HG02759 (cell line): ENCODE results near the gene ANGEL2.
"Not testable (repeated sequence)": the region's sequence is repeated elsewhere in the genome, so short reads cannot be mapped to it uniquely, and the experiment has no call there.

Source experiments
- ATAC-seq: cut with Tn5 transposase; IDR thresholded peaks from one replicate; pipeline ENCODE4 v1.9.1; 2021; ENCODE audit warnings: mild to moderate bottlenecking, moderate library complexity; ENCODE audit not compliant: unreplicated experiment

Gene ANGEL2

DNA sequence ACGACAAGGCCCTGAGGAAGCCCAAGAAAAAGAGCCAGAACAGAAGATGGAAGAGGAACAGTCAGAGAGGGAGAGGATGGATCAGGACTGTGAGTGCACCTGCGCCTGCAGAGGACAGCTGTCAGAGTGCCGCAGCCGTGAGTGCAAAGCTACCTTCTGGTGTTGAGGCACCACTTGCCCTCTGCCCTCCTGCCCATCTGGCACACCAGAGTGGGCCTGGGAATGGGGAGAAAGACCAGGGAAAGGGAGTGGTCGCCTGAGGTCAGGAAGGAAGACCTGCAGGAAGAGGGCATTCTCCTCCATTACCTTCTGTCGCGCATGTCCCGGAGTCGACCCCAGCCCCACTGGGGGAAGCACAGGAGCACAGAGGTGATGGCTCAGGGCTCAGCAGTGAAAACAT, 39.1 kb downstream of the ANGEL2 start:
- no peak for ATAC-seq

DNA sequence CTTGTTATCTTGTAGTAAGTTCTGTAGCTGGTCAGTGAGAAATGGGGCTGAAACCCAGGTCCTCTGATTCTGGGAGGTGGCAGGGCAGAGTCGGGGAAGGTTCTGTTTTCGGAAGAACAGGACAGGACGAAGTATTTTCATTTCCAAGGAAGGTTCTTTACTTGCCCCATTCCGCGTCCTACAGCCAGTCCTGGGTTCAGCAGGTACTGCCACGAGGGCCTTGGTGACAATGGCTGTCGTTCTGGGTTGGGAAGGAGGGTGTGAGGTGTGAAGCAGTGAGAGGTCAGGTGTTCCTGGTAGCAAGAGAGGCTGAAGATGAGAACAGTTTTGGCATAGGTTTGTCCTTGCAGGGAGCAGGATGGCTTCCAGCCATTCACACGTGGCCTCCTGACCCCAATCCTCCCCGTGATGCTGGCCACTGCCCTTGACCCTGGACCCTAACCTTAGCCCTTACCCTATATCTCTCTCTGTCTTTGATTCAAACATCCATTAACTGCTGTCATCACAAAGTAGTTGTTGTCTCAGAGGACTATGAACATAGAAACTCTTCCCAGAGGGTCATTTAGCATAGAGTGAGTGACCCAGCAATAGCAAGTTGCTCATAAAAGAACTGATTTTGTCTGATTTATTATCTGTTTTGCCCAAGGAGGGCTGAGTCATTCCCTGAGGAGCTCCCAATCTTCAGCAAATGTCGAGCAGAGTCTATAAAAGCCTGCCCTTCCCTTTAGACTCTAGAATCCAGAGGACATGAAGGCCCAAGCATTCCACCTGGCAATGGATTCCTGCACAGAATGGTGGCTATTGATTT, 40.4 kb downstream of the ANGEL2 start:
- ATAC-seq: no peak

DNA sequence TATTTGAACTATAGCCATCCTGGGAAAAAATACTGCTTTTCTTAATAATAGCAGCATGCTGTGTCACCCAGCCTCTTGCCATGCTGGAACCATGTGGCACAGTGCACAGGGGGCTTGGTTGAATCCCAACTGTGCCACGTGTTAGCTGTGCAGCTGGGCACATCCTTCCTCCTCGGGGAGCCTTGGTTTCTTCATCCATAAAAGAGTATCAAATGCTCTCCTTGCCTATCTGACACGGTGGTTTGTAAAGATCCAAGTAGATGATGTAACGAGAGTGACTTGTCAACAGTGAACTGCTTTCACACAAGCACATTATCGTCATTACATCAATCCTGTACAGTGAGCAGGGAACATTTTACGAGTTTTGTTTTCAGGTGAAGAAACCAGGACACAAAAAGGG, 41.0 kb downstream of the ANGEL2 start:
- ATAC-seq: no peak

DNA sequence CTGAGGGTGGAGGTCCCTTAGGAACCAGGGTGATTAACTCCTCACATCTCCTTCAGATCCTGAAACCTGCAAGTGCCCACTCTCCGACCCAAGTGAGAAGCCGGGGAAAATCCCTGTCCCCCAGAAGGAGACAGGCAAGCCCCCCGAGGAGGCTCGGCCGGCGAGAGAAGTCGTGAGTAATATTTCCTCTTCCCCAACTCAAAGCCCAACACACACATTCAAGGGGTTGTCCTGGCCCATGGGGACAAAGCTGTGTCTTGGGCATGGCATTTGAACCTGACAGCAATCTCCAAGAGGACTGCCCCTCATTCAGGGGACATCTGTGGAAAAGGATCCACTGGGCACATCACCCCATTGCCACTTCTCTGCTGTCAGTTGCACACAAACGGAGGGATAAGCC, 41.8 kb downstream of the ANGEL2 start:
- no peak for ATAC-seq

DNA sequence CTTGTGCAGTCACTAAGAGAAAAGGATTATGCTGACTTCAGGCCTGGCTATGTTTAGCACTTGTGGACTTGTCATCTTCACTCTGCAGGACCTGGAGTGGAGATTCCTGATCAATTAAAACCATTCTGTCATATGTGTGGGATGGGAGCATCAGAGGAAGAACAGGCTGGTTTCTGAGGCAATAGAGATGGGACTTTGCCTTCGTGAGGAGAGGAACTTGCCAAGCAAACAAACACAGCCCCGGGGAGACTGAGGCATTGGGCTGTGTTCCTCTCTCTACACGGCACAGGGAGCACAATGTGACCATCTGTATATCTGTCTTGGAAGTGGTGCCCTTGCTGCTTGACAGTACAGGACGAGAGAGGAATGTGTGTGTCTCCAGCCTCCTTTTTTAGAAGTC, 42.2 kb downstream of the ANGEL2 start:
- ATAC-seq: no peak

DNA sequence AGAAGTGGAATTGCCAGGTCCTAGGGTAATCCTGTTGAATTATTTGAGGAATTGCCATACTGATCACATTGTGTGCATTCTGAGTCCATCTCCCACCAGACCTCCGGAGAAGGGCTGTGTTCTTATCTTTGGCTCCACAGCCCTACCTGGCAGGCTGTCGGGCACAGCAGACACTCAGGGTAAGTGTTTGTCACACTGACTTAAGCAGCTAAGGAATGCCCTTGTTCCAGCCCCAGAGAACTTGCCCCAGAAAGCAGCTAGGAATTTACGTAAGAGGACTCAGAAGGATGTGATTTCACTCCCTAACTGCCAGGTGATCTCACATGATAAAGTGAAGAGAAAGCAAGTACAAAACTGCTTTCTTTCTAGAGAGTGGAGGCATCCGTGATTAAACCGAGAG, 44.4 kb downstream of the ANGEL2 start:
- no peak for ATAC-seq

DNA sequence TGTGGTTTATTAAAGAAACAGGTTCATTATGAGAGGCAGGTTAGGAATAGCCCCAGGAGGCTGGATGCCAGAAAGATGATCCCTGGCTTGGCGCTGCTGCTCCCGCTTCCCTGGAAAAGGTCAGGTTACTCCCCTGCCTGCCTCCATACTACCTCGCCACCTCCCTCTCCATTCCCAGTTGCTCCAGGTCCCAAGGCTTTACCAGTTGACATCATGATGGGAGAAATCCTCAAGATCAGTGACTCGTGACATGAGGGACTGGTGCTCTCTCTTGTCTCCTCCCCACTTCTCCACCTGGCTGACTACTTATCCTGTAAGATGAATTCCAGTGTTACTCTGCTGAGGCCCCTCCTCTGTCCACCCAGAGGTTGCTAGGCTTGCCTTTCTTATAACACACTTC, 45.6 kb downstream of the ANGEL2 start:
- no peak for ATAC-seq

DNA sequence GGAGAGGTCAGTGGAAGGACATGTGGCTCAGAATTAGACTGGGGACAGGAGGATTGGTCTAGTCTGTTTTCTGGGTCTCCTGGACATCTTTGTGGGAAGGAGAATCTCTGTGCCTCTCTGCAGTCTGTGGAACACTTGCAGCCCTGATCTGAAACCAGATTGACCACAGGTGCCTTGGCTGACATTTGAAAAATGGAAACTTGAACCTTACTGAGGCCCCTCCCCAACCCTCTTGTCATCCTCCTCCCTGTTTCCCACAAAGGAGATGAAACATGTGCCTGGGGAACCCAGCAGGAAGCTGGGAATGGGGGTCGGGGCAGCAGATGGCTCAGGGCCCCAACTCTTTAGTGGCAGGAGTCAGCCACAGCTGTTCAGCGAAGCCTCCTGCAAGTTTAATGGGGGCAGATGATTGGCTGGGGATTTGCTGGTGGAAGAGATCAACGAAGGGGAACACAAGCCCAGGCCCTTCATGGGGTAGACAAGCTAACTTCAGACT, 47.3 kb downstream of the ANGEL2 start:
- no peak for ATAC-seq

DNA sequence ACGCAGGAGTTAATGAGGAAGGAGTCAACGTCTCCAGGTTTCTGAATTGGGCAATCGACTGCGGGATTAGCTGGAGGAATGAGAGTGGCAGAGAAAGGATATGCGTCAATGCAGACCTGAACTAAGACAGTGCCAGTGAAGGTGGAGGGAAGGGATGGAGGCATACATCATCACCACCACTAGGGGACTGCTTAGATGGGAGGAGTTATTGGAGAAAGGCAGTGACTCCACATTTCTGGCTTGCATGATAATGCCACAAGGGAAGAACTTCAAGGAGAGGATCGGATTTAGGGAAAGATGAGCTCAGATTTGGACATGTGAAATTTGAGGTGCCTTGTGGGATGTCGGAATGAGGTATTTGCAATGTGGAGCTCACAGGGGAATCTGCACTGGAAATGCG, 47.9 kb downstream of the ANGEL2 start:
- ATAC-seq: no peak

DNA sequence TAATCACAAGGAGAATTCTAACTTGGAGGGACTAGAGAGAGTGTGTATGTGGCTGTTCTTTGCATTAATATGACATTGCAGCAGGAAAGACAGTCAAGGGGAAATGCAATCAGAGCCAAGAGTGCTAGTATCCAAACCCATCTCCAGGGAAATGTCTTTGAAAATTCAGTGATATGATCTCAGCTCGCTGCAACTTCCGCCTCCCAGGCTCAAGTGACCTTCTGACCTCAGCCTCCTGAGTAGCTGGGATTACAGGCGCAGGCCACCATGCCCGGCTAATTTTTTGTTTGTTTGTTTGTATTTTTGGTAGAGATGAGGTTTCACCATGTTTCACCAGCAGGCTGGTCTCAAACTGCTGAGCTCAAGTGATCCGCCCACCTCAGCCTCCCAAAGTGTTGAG, 49.1 kb downstream of the ANGEL2 start:
- ATAC-seq: no peak

DNA sequence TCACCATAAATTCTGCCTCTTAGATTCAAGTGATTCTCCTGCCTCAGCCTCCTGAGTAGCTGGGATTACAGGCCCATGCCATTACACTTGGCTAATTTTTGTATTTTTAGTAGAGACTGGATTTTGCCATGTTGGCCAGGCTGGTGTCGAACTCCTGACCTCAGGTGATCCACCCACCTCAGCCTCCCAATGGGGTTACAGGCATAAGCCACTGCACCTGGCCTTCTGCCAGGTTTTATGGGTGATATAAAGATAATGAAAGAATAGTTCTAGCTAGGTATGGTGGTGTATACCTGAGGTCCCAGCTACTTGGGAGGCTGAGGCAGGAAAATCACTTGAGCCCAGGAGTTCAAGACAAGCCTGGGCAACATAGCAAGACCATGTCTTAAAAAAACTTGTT, 50.7 kb downstream of the ANGEL2 start:
- ATAC-seq: not testable (repeated sequence)

DNA sequence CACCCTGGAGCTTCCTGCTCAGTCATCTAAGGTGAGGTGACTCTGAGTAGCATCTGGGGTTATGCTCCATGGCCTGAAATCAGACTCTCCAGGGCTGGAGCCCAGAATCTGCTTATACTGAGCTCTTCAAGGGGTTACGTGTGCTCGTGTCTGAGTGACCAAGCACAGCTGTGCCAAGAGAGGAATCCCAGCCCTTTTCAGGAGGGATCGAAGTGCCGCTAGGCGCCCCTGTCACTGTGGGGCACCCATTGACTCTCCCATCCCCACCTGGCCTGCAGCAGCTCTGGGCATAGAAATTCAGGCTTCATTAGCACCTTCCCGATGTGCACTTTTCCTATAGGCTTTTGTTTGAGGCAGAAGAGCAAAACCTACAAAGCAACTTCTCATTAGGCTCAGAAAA, 51.6 kb downstream of the ANGEL2 start:
- no peak for ATAC-seq

DNA sequence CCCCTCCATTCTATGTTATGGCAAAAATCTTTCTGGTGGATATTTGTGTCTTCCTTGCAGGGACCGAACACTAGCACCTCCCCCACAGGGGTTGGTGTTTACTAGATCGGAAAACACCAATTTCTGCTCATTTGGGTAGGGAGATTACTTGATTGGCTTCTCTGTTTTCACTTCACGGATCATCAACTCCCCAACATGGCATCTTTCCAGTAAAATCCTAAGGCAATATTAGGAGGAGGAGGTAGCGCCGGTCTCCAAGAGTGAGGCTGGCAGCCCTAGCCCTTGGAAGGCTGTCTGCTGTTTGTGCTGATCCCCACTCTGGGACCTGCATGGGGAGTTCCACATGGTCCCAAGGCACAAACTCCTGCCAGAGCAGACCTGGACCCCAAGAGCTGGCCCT, 53.2 kb downstream of the ANGEL2 start:
- no peak for ATAC-seq

DNA sequence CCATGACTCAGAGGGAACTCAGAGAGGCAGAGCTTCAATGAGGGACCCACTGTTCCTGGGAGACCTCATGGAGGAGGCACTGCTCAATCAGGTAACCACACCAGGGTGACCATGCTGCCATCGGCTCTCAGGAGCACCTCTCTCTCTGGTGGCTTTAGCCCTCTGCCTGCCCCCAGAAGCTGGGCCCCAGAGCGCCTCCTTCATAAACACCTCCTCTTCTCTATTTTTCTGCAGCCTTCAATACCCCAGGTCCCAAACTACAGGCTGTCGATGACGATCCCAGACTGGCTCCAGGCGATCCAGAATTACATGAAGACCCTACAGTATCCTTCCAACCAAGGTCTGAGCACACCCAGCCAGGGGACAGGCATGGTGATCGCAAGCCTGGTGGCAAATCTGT, 54.7 kb downstream of the ANGEL2 start:
- no peak for ATAC-seq

DNA sequence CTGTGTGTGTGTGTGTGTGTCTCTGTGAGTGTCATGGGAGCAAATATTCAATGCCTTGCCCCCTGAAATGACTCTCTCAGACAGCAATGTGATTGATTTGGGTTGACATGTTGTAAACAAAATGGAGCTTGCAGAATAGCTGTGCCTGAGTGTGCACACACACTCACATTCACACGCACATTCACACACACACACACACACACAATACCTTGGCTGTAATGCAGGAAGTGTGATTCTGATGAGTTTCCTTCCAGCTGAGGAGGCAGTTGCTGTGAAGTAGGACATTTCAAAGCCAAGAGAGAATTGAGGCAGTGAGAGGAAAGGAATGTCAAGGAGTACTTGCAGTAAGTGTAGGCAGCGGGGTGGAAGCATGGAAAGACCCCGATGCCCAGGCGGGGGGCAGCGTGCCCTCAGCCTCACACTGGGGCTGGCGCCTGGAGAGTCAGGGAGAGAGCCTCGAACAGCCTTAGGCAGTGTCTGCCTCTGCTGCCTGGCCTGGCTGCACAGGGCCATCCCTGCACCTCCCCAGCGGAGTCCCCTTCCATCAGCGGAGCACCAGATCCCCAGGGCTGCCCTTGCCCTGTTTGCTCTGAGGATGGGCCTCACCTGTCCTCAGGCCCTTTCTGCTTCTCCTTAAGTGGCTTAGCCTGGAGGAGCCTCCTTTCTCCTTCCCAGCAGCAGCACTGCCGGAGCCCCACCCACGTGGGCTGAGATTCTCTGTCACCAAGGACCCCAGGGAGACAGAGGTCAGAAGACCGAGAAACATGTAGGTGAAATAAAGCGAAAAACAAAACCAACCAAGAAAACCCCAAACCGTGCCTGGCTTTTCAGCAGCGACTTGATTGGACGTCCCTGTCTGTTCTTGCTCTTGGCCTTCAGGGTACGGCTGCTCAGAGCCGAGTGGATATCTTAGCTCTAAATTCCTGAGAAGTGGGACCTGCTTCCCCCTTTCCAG, 56.1 kb downstream of the ANGEL2 start:
- peak; percentile 74 for ATAC-seq

DNA sequence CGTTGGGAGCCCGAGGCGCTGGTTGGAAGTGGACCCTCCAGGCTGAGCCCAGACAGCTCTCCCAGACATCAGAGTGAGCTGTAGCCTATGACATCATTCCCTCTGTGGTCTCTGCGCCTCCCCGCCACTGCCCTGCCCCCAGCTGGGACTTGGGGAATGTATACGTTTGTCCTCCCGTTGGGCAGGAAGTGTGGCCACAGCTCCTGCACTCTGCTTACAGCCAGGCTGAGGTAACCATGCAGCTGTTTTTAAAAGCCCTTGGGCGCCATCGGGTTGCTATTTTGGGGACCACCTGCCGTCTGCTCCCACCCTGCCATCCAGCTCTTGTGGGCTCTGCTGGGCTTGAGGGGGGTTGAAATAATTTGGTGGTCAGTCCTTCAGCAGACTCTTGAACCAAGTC, 57.5 kb downstream of the ANGEL2 start:
- no peak for ATAC-seq

DNA sequence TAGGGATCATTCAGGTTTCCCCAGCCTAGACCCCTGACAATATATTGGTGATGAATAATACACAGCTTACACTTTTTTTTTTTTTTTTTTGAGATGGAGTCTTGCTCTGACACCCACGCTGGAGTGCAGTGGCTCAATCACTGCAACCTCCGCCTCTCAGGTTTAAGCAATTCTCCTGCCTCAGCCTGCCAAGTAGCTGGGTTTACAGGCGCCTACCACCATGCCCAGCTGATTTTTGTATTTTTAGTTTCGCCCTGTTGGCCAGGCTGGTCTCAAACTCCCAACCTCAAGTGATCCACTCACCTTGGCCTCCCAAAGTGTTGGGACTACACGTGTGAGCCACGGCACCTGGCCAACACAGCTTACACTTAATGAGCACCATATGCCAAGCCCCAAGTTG, 58.1 kb downstream of the ANGEL2 start:
- no peak for ATAC-seq

DNA sequence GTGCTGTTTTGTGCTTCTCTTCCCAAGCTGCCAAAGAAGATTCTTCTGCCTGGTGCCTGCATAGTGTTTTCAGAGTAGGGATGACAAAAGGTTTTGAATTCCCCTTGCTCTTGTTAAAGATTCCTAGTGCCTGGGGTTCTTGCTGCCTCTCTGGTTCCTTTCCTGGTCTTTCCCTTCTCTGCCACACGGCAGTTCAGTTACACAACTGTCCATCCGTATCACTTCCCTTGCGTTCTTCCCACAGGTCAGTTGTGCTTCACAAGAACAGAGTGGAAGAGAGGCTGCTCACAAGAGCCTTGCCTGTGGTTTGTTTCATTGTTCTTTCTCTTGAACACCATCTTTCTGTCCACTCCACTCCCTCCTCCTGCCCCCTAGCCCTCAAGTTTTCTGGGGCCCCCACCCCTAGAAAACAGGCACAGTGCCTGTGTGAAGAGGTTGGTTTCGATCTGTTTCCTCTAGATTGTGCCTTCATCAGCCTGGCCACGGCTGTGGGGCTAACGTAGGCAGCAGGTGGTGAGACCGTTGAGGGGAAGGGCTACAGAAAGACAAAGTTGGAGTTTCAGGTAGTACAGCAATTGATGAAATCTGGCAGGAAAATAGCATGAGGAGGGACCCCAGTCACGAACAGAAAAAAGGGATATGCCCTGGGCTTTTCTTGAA, 59.6 kb downstream of the ANGEL2 start:
- no peak for ATAC-seq

DNA sequence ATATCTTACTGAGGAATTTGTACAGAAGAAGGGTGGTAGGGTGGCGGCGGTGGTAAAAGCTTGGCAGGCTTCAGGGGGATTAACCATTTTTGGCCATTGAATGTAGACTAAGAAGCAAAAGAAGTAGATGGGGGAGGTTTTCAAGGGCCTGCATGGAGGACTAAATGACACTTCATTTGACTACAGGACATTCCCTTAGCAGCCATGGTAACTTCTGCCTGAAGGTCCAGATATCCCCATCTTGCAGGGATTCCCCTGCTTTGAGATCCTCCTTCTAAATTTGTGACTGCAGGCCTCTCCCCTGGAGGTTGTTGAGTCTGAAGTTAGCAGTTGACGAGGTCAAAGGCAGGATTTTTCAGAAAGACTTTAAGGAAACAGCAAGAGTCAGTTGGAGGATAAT, 60.6 kb downstream of the ANGEL2 start:
- peak; percentile 17 for ATAC-seq

DNA sequence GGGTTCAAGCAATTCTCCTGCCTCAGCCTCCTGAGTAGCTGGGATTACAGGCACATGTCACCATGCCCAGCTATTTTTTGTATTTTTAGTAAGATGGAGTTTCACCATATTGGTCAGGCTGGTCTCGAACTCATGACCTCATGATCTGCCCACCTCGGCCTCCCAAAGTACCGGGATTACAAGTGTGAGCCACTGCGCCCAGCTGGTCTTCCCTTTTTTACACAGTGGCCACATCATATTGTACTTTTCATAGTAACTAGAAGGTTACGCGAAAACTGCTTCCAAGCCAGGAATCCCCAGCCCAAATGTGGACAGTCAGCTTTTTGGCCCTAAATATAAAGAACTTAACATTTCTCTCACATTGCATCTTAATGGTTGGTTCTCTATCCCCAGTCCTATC, 61.2 kb downstream of the ANGEL2 start:
- ATAC-seq: no peak

DNA sequence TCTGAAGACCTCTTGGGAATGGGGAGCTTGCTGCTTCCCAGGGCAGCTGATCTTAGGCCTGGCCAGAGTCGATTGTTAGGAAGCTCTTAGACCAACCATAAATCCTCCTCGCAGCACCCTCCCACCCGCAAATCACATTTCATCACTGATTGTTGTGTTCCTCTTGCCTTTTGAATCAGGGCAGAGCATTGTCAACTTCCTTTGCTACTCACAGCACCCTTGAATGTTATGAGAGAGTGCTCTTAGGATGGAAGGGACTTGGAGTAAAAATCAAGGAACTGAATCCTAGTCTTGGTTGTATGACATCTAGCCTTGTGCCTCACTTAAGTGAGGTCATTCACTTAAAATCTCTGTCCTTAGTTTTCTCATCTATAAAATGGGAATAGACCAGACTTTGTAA, 62.3 kb downstream of the ANGEL2 start:
- ATAC-seq: no peak

DNA sequence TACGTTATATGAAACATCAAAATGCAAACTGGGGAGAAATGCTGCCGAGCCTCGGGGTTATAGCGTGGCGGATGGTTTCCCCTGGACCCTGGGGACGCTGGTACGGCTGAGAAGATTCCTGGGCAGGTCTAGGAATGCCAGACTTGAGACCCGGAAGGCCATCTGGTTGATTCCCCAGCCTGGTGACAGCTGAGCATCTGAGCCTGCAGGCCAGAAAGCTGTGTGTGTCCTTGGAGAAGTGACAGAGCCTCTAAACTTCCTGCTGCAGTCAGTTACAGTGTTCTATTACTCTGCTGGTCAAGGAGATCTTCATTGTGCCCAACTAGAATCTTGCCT, 63.1 kb downstream of the ANGEL2 start:
- no peak for ATAC-seq
